Smooth muscle cell (in vitro differentiated cells): ENCODE results near the gene PODXL. TPM values are rescaled to one million over a fixed set of nuclear protein-coding genes. Genes with fewer than 3 reads are reported as not detected.

Experiments used
- DNase-seq: peaks from one replicate; lab custom pipeline; 2025; ENCODE audit not compliant: unreplicated experiment; lab: John Stamatoyannopoulos, UW
- H2AFZ ChIP-seq: fragments of 200-600 bp; sonication (generic); 2 replicates; pipeline ENCODE4 v1.6.0; 2016; ENCODE audit warnings: antibody characterized with exemption, low read depth, mild to moderate bottlenecking
- H3F3A ChIP-seq: fragments of 200-600 bp; sonication (generic); 2 replicates; pipeline ENCODE4 v1.6.0; 2017; ENCODE audit warnings: antibody characterized with exemption, low read depth
- H3K27ac ChIP-seq: fragments of 200-600 bp; sonication (generic); 2 replicates; pipeline ENCODE4 v1.5.1; 2016; ENCODE audit warnings: low read depth, mild to moderate bottlenecking
- H3K27me3 ChIP-seq: fragments of 200-600 bp; sonication (generic); 2 replicates; pipeline ENCODE4 v1.6.1; 2016; ENCODE audit warnings: low read depth, mild to moderate bottlenecking
- H3K36me3 ChIP-seq: fragments of 200-600 bp; sonication (generic); 2 replicates; pipeline ENCODE4 v1.5.1; 2016; ENCODE audit warnings: low read depth
- H3K4me1 ChIP-seq: fragments of 200-600 bp; sonication (generic); 2 replicates; pipeline ENCODE4 v1.5.1; 2016; ENCODE audit warnings: low read depth
- H3K4me2 ChIP-seq: fragments of 200-600 bp; sonication (generic); 2 replicates; pipeline ENCODE4 v1.6.0; 2016; ENCODE audit warnings: mild to moderate bottlenecking
- H3K4me3 ChIP-seq: fragments of 200-600 bp; sonication (generic); 2 replicates; pipeline ENCODE4 v1.5.1; 2016; ENCODE audit warnings: mild to moderate bottlenecking
- H3K79me2 ChIP-seq: fragments of 200-600 bp; sonication (generic); 2 replicates; pipeline ENCODE4 v1.6.0; 2016; ENCODE audit warnings: low read depth, mild to moderate bottlenecking
- H3K9ac ChIP-seq: fragments of 200-600 bp; sonication (generic); 2 replicates; pipeline ENCODE4 v1.6.0; 2016; ENCODE audit warnings: low read depth
- H3K9me3 ChIP-seq: fragments of 200-600 bp; sonication (generic); replicated peaks from 2 replicates; pipeline ENCODE4 v1.5.1; 2016; ENCODE audit warnings: low read depth
- H4K20me1 ChIP-seq: fragments of 200-600 bp; sonication (generic); 2 replicates; pipeline ENCODE4 v1.6.0; 2016; ENCODE audit warnings: low read depth
- CTCF ChIP-seq: fragments of 200-600 bp; sonication (generic); IDR thresholded peaks from 2 replicates; pipeline ENCODE4 v1.5.1; 2017; ENCODE audit warnings: borderline replicate concordance, mild to moderate bottlenecking, antibody characterized with exemption; ENCODE audit not compliant: insufficient read depth, poor library complexity, severe bottlenecking
- WGBS: methylation state at CpG from one replicate; pipeline ENCODE4 v1.1.7; 2016; ENCODE audit warnings: low lambda C conversion rate; 5-methylcytosine and 5-hydroxymethylcytosine counted together
- polyA plus RNA-seq: library from polyadenylated mRNA; unstranded; fragments of >200 nt; fragmentation: Nextera tagmentation; extraction: Ambion mirVana; gene quantifications from 2 replicates; pipeline ENCODE4 v1.2.1, GENCODE V29; 2016
- total RNA-seq: library from RNA; depleted of rRNA; stranded (reverse); fragments of >200 nt; gene quantifications from 2 replicates; pipeline ENCODE4 v1.2.3, GENCODE V29; 2014

The PODXL gene
- total and polyA plus RNA-seq, 2 experiments from 2014 or later, result 2.1 to 10.8 TPM

GRCh38 chr7:131548371-131548770 is 8.1 kb downstream of the PODXL start:
- H3K4me1 ChIP-seq, result no peaks in the 10 kb centered on the region
- no peak for DNase-seq
- no peaks in the 10 kb centered on the region for H3K27me3 ChIP-seq
- no peaks in the 10 kb centered on the region for H4K20me1 ChIP-seq
- H2AFZ ChIP-seq, result no peak overlapping the region
- H3F3A ChIP-seq, result no peaks in the 10 kb centered on the region
- 85% methylated on average over 2 of the region's 2 CpGs for WGBS
- no peak overlapping the region for H3K4me2 ChIP-seq
- no peak overlapping the region for H3K9ac ChIP-seq
- peaks cover 1% of the 10 kb centered on the region for H3K79me2 ChIP-seq
- TF ChIP-seq CTCF, result no peak
- H3K27ac ChIP-seq, result no peak overlapping the region
- no peaks in the 10 kb centered on the region for H3K36me3 ChIP-seq
- no peak overlapping the region for H3K4me3 ChIP-seq
- H3K9me3 ChIP-seq, result no peaks in the 10 kb centered on the region

GRCh38 chr7:131547589-131547988 is 8.8 kb downstream of the PODXL start:
- no peak for TF ChIP-seq CTCF
- Histone ChIP-seq H3K9me3 (no peaks in the 10 kb centered on the region), H3K4me3 (no peak overlapping the region), H3K27ac (no peak overlapping the region), H4K20me1 (no peaks in the 10 kb centered on the region), H3K4me2 (no peak overlapping the region), H3K4me1 (no peaks in the 10 kb centered on the region), H3F3A (no peaks in the 10 kb centered on the region), H3K79me2 (peaks cover 3% of the 10 kb centered on the region), H2AFZ (no peak overlapping the region), H3K36me3 (no peaks in the 10 kb centered on the region), H3K27me3 (no peaks in the 10 kb centered on the region), H3K9ac (no peak overlapping the region)
- 81% methylated on average over 8 of the region's 8 CpGs for WGBS
- no peak for DNase-seq

DNA sequence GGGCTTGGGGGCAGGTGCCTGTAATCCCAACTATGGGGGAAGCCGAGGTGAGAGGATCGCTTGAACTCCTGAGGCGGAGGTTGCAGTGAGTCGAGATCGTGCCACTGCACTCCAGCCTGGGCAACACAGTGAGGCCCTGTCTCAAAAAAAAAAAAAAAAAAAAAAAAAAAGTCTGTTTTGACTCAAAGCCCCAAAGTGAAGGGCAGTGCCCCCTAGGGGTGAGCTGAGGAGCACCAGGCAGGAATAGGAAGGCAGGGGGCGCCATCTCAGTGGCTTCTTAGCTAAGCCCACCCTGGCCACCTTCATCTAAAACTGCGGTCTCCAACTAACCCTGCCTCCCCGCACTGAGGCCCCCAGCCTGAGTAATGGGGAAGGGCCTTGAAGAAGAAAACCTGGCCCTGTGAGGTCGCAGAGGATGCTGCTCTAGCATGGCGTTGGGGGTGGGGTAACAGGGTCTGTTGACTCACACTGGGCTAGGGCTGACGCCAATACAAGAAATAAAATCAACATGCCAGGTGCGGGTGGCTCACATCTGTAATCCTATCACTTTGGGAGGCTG is 9.8 kb downstream of the PODXL start:
- Histone ChIP-seq H3F3A (no peaks in the 10 kb centered on the region), H3K9ac (no peak overlapping the region), H3K4me2 (no peak overlapping the region), H3K79me2 (peaks cover 3% of the 10 kb centered on the region), H4K20me1 (no peaks in the 10 kb centered on the region), H3K27ac (no peak overlapping the region), H3K9me3 (no peaks in the 10 kb centered on the region), H2AFZ (no peak overlapping the region), H3K27me3 (no peaks in the 10 kb centered on the region), H3K4me3 (no peak overlapping the region), H3K4me1 (no peaks in the 10 kb centered on the region), H3K36me3 (no peaks in the 10 kb centered on the region)
- peak; percentile 53 for TF ChIP-seq CTCF
- WGBS, result 71% methylated on average over 11 of the region's 12 CpGs
- no peak for DNase-seq

DNA sequence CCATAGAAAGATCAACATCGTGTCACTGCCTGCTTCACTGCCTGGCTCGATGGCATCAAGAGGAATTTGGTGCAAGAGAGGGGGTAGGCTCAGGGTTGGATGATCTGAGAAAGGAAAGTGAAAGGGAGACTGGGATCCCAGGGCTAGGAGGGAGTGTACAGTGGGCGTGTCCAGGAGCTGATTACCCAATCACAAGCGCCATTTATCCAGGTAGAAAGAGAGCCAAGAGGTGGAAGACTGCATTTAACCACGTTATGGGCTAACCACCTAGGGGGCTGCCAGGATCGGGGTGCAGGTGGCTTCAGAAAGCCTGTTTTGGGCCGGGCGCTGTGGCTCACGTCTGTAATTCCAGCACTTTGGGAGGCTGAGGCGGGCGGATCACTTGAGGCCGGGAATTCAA is 10.3 kb downstream of the PODXL start:
- H3K4me3 ChIP-seq, result no peak overlapping the region
- no peak overlapping the region for H3K9ac ChIP-seq
- H2AFZ ChIP-seq, result no peak overlapping the region
- no peak for DNase-seq
- H3K36me3 ChIP-seq, result no peaks in the 10 kb centered on the region
- H4K20me1 ChIP-seq, result no peaks in the 10 kb centered on the region
- no peaks in the 10 kb centered on the region for H3K4me1 ChIP-seq
- 90% methylated on average over 12 of the region's 12 CpGs for WGBS
- peaks cover 3% of the 10 kb centered on the region for H3K79me2 ChIP-seq
- H3K27ac ChIP-seq, result no peak overlapping the region
- H3K27me3 ChIP-seq, result no peaks in the 10 kb centered on the region
- H3F3A ChIP-seq, result no peaks in the 10 kb centered on the region
- H3K4me2 ChIP-seq, result no peak overlapping the region
- TF ChIP-seq CTCF, result no peak
- no peaks in the 10 kb centered on the region for H3K9me3 ChIP-seq
